ENCODE results near the gene TSPEAR. TPM values are rescaled to one million over a fixed set of nuclear protein-coding genes. Genes with fewer than 3 reads are reported as not detected.

Gene TSPEAR
- total and polyA plus RNA-seq, 3 donors from 2014 or later = 0.53 to 0.62 (median 0.55) TPM

DNA sequence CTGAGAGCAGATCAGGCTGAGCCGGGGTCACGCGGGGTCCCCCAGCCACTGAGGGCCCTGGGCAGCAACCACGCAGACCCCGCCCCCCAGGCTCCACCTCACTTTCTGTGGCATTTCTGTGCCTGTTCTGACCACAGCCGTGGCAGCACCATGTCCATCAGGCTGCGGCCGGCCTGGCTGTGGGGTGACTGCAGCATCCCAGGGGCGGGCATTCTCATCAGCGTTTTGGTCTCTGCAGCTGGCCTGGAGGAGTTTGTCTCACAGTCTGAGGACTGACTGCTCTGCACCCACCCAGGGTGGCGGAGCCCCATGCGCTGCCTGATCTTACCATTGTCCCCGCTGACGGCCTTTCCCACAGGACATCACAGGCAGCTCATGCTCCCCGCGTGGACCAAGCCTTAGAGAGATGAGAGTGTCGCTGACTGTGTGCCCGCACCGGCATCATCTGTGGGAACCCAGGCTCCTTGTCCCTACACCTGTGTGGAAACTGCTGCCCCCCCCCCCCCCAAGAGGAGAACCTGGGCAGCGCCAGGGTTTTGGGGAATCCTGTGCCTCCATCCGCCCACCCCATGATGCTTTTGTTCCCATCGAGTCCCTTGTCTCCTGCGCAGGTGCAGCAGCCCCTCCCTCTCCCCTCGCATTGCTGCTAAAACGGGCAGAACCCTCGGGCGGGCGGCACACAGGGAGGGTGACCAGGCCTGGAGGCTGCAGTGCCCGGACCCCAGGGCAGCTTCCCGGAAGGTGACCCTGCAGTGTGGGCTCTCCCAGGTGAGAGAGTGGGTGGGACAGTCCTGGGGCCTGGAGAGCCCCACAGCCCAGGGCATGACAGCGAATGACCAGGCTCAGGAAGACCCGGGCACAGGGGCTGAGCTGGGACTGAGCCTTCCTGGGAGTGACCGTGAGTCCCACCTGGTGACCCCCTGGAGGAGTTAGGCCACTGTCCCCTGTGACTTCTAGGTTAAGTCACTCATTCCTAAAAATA is 173.2 kb downstream of the TSPEAR start:
- H3K9me3 ChIP-seq = no peaks in the 10 kb centered on the region
- WGBS, 2 donors = 91 to 94% methylated on average over 25 to 33 of the region's 33 CpGs

GRCh38 chr21:44535963-44536362 is 175.4 kb downstream of the TSPEAR start:
- no peaks in the 10 kb centered on the region for H3K9me3 ChIP-seq
- TF ChIP-seq POLR2A (IDR thresholded peaks at IDR 0.05) (no peak), CTCF (IDR thresholded peaks at IDR 0.05) (no peak)
- H3K27ac ChIP-seq = no peak overlapping the region
- no peaks in the 10 kb centered on the region for H3K4me1 ChIP-seq
- WGBS, 2 donors = 46 to 53% methylated on average over 7 of the region's 7 CpGs
- no peaks in the 10 kb centered on the region for H3K36me3 ChIP-seq (ENCODE audit: low read depth, missing control alignments)
- no peak for DNase-seq
- intact Hi-C loops (cut with DNase I; ENCODE audit: low total_unique reads) = no loop called here
- H3K27me3 ChIP-seq = no peaks in the 10 kb centered on the region
- H3K4me3 ChIP-seq = no peak overlapping the region

More for the DNA sequence above, 173.2 kb downstream of the TSPEAR start:
- H3K27me3 ChIP-seq = no peaks in the 10 kb centered on the region
- no peak for TF ChIP-seq CTCF (IDR thresholded peaks at IDR 0.05)
- intact Hi-C loops (cut with DNase I; ENCODE audit: low total_unique reads) = no loop called here
- no peaks in the 10 kb centered on the region for H3K36me3 ChIP-seq (ENCODE audit: low read depth, missing control alignments)
- no peaks in the 10 kb centered on the region for H3K4me1 ChIP-seq
- H3K27ac ChIP-seq = no peak overlapping the region
- no peak for DNase-seq
- no peak overlapping the region for H3K4me3 ChIP-seq

- TF ChIP-seq POLR2A (IDR thresholded peaks at IDR 0.05) = no peak
- Histone ChIP-seq H3K4me3 (no peak overlapping the region), H3K27me3 (no peaks in the 10 kb centered on the region), H3K9me3 (no peaks in the 10 kb centered on the region), H3K4me1 (no peaks in the 10 kb centered on the region), H3K27ac (no peak overlapping the region), H3K36me3 (ENCODE audit: low read depth, missing control alignments) (no peaks in the 10 kb centered on the region)
- intact Hi-C loops (cut with DNase I; ENCODE audit: low total_unique reads) = no loop called here
- no peak for DNase-seq
- 88 to 92% methylated on average over 6 of the region's 6 CpGs for WGBS, 2 donors
Measured at GRCh38 chr21:44534688-44535087, 176.7 kb downstream of the TSPEAR start.

DNA sequence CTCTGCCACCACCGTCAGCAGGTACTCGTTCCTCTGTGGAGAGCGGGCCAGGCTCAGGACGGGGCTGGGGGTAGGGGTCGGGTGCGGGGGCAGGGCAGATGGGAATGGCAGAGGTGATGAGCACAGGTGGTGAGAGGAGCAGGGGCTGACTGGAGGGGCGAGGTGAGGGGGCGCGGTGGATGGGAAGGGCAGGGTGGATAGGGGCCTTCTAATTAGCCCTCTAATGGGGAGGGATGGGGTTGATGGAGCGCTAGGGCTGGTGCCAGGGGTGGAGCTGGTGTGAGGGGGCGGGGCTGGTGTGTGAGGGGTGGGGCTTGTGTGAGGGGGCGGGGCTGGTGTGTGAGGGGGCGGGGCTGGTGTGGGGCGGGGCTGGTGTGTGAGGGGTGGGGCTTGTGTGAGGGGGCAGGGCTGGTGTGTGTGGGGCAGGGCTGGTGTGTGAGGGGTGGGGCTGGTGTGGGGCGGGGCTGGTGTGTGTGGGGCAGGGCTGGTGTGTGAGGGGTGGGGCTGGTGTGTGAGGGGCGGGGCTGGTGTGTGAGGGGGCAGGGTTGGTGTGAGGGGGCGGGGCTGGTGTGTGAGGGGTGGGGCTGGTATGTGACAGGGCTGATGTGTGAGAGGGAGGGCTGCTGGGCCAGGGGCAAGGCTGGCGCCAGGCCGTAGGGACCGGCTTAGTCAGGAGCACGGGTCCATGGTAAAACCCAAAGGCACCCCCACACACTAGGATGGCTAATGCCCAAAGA is 177.3 kb downstream of the TSPEAR start:
- Histone ChIP-seq H3K4me1 (no peaks in the 10 kb centered on the region), H3K4me3 (no peak overlapping the region), H3K36me3 (ENCODE audit: low read depth, missing control alignments) (no peaks in the 10 kb centered on the region), H3K9me3 (no peaks in the 10 kb centered on the region), H3K27ac (no peak overlapping the region), H3K27me3 (no peaks in the 10 kb centered on the region)
- 88 to 93% methylated on average over 17 of the region's 21 CpGs for WGBS, 2 donors
- intact Hi-C loops (cut with DNase I; ENCODE audit: low total_unique reads) = no loop called here
- TF ChIP-seq CTCF (IDR thresholded peaks at IDR 0.05) (no peak), POLR2A (IDR thresholded peaks at IDR 0.05) (no peak)
- DNase-seq = no peak

Measured in testis (tissue), 3 donors.